Osteoblast (primary cell): Measurements from ENCODE around the gene PABPN1L. TPM values are rescaled to one million over a fixed set of nuclear protein-coding genes. Genes with fewer than 3 reads are reported as not detected.
"Not testable (repeated sequence)": the region's sequence is repeated elsewhere in the genome, so short reads cannot be mapped to it uniquely, and the experiment has no call there.

Experiments
- DNase-seq: peaks from one replicate; pipeline ENCODE4 v3.0.0; 2011; ENCODE audit warnings: low spot score, mixed read lengths; ENCODE audit not compliant: insufficient read length; ENCODE audit errors: missing footprints
- H2AFZ ChIP-seq: 2 replicates; pipeline ENCODE4 v1.6.0; 2011; ENCODE audit warnings: mild to moderate bottlenecking, low read length
- H3K27ac ChIP-seq: 2 replicates; pipeline ENCODE4 v1.5.1; 2011; ENCODE audit warnings: mild to moderate bottlenecking, low read depth, low read length, moderate library complexity
- H3K27me3 ChIP-seq: 2 replicates; pipeline ENCODE4 v1.6.0; 2012; ENCODE audit warnings: mild to moderate bottlenecking, control low read depth, inconsistent platforms, low read length, moderate library complexity; ENCODE audit not compliant: insufficient read depth
- H3K36me3 ChIP-seq: 2 replicates; pipeline ENCODE4 v1.5.1; 2011; ENCODE audit warnings: mild to moderate bottlenecking, low read length, control low read depth, moderate library complexity; ENCODE audit not compliant: insufficient read depth
- H3K4me1 ChIP-seq: 2 replicates; pipeline ENCODE4 v1.5.1; 2011; ENCODE audit warnings: mild to moderate bottlenecking, low read length, control low read depth, moderate library complexity; ENCODE audit not compliant: insufficient read depth
- H3K4me2 ChIP-seq: 2 replicates; pipeline ENCODE4 v1.6.0; 2011; ENCODE audit warnings: mild to moderate bottlenecking, low read length; ENCODE audit not compliant: insufficient read depth
- H3K4me3 ChIP-seq: fragments of 200-600 bp; sonication (generic); 3 replicates; pipeline ENCODE4 v1.5.1; 2012; ENCODE audit warnings: mild to moderate bottlenecking, low read length, inconsistent platforms; ENCODE audit not compliant: insufficient read depth
- H3K79me2 ChIP-seq: 2 replicates; pipeline ENCODE4 v1.6.0; 2012; ENCODE audit warnings: mild to moderate bottlenecking, low read length, control low read depth, inconsistent platforms; ENCODE audit not compliant: insufficient read depth
- H3K9me3 ChIP-seq: 2 replicates; pipeline ENCODE4 v1.5.1; 2011; ENCODE audit warnings: low read depth, low read length, control low read depth
- H4K20me1 ChIP-seq: 2 replicates; pipeline ENCODE4 v1.6.0; 2012; ENCODE audit warnings: mild to moderate bottlenecking, low read length, control low read depth; ENCODE audit not compliant: insufficient read depth
- CTCF ChIP-seq: IDR thresholded peaks from 2 replicates; pipeline ENCODE4 v1.5.1; 2011; ENCODE audit warnings: mild to moderate bottlenecking, low read depth, low read length, moderate library complexity; ENCODE audit errors: extremely low read depth
- total RNA-seq: library from RNA; depleted of rRNA; stranded (reverse); fragments of >200 nt; gene quantifications from 2 replicates; pipeline ENCODE4 v1.2.3, GENCODE V29; 2012

Gene PABPN1L
- total RNA-seq, 1 donor, result not detected

GRCh38 chr16:88892065-88892464 lies 25.6 kb upstream of the PABPN1L start:
- no peaks in the 10 kb centered on the region for H3K4me1 ChIP-seq
- H3K4me3 ChIP-seq, result no peak overlapping the region
- no peak overlapping the region for H3K4me2 ChIP-seq
- no peak overlapping the region for H3K27ac ChIP-seq
- no peaks in the 10 kb centered on the region for H3K36me3 ChIP-seq
- no peak overlapping the region for H2AFZ ChIP-seq
- H3K9me3 ChIP-seq, result no peaks in the 10 kb centered on the region
- DNase-seq, result no peak
- no peak for TF ChIP-seq CTCF
- H3K27me3 ChIP-seq, result no peaks in the 10 kb centered on the region
- H3K79me2 ChIP-seq, result no peaks in the 10 kb centered on the region
- H4K20me1 ChIP-seq, result no peaks in the 10 kb centered on the region

DNA sequence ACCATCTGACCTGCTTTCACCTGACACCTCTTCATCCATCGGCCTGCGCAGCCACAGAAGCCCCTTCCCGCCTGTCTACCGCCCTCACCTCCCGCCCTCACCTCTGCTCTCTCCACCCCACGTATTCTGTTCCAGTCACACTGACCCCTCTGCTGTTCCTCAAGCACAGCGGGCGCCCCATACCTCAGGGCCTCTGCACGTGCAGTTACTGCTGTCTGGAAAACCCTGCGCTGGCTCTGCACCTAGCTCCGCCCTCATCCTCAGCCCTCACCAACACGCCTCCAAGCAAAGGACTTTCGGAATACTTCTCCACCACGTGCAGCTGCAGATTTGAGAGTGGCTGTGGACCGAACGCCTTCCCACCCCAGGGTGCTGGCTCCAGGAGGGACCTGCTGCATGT lies 24.6 kb upstream of the PABPN1L start:
- no peak overlapping the region for H3K27ac ChIP-seq
- H3K36me3 ChIP-seq, result no peaks in the 10 kb centered on the region
- H3K4me3 ChIP-seq, result no peak overlapping the region
- no peak overlapping the region for H2AFZ ChIP-seq
- H4K20me1 ChIP-seq, result no peaks in the 10 kb centered on the region
- no peaks in the 10 kb centered on the region for H3K27me3 ChIP-seq
- no peak for DNase-seq
- H3K4me2 ChIP-seq, result no peak overlapping the region
- no peaks in the 10 kb centered on the region for H3K9me3 ChIP-seq
- no peaks in the 10 kb centered on the region for H3K79me2 ChIP-seq
- TF ChIP-seq CTCF, result no peak
- H3K4me1 ChIP-seq, result no peaks in the 10 kb centered on the region

DNA sequence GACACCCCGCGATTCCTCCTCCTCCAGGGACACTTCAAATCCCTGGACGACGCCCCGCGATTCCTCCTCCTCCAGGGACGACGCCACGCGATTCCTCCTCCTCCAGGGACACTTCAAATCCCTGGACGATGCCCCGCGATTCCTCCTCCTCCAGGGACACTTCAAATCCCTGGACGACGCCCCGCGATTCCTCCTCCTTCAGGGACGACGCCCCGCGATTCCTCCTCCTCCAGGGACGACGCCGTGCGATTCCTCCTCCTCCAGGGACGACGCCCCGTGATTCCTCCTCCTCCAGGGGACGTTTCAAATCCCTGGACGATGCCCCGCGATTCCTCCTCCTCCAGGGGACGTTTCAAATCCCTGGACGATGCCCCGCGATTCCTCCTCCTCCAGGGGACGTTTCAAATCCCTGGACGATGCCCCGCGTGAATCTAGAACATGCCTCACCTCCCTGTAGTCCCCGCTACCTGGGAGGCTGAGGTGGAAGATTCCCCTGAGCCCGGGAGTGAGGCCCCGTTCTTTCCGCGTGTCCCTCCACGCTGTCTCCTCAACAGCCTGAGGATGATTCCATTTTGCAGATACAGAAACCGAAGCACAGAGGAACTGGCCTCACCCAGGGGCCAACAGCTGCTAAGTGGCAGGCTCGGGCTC lies 23.4 kb upstream of the PABPN1L start:
- H3K27me3 ChIP-seq, H3K4me3 ChIP-seq, H3K9me3 ChIP-seq, H3K79me2 ChIP-seq, H3K27ac ChIP-seq, H2AFZ ChIP-seq, H3K4me1 ChIP-seq, H3K36me3 ChIP-seq, H4K20me1 ChIP-seq, DNase-seq, H3K4me2 ChIP-seq: not testable (repeated sequence)

DNA sequence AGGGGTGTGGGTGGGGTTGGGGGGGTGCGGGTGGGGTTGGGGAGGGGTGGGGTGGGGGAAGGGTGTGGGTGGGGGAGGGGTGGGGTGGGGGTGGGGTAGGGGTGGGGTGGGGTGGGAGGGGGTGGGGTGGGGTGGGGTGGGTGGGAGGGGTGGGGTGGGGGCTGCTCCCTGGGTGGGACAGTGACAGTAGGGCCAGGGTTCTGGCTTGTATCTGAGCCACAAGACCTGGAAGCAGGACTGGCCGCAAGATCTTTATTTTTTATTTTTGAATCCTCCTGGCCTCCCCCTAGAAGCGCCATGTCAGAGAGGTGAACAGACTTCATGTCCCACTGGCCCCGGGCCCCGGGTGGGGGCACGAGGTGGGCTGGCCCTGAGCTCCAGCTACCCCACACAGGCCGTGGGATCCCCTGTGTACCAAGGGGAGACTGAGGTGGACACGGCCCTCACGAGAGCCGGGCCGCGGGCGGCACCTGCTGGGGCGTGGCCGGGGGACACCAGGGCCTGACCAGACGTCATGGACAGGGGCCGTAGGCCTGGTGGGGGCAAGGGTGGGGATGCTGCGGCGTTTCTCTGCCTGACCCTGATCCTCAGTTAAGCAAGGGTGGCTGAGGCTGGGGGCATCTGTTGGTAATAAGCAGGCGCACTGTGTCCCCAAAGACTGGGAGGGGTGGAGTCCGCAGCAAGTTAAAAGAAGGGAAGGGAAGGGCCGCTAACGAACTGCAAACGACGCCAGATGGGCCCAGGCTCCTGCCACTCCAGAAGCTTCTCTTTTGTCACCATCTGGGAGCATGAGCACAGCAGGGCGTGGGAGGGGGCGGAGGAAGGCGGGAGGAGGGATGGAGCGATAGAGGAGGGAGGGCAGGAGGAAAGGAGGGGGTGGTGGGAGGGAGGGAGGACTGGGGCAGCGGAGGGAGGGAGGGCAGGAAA lies 22.3 kb upstream of the PABPN1L start:
- H3K4me1 ChIP-seq, result no peaks in the 10 kb centered on the region
- no peaks in the 10 kb centered on the region for H3K36me3 ChIP-seq
- no peak for DNase-seq
- no peak for TF ChIP-seq CTCF
- no peaks in the 10 kb centered on the region for H3K27me3 ChIP-seq
- no peak overlapping the region for H2AFZ ChIP-seq
- no peaks in the 10 kb centered on the region for H4K20me1 ChIP-seq
- no peaks in the 10 kb centered on the region for H3K79me2 ChIP-seq
- no peak overlapping the region for H3K4me3 ChIP-seq
- H3K9me3 ChIP-seq, result no peaks in the 10 kb centered on the region
- H3K4me2 ChIP-seq, result no peak overlapping the region
- H3K27ac ChIP-seq, result no peak overlapping the region
